Right atrium auricular region (tissue), 2 donors: ENCODE data around the gene ZNF648. TPM values are rescaled to one million over a fixed set of nuclear protein-coding genes. Genes with fewer than 3 reads are reported as not detected.

Experiments
- DNase-seq: peaks from one replicate; pipeline ENCODE4 v3.0.0-alpha.2; 2019; ENCODE audit warnings: low spot score
- H3K27ac ChIP-seq, 2 donors: fragments of 200-600 bp; sonication (generic); 1 replicate in 1 of 2; 2 replicates in 1 of 2; pipeline ENCODE4 v1.5.1; 2016 to 2019
- H3K27me3 ChIP-seq, 2 donors: fragments of 200-600 bp; sonication (generic); one replicate each; pipeline versions ENCODE4 v1.5.1 to v1.6.0; 2017 to 2019
- H3K36me3 ChIP-seq: fragments of 200-600 bp; sonication (generic); one replicate; pipeline ENCODE4 v1.5.1; 2016
- H3K4me1 ChIP-seq, 2 donors: fragments of 200-600 bp; sonication (generic); one replicate each; pipeline versions ENCODE4 v1.5.1 to v1.6.0; 2017 to 2019
- H3K4me3 ChIP-seq, 2 donors: fragments of 200-600 bp; sonication (generic); 1 replicate in 1 of 2; 2 replicates in 1 of 2; pipeline ENCODE4 v1.5.1; 2017 to 2019; ENCODE audit warnings: mild to moderate bottlenecking in 1 of 2, moderate library complexity in 1 of 2
- H3K9me3 ChIP-seq, 2 donors: fragments of 200-600 bp; sonication (generic); one replicate each; pipeline ENCODE4 v1.5.1; 2019
- total RNA-seq, 2 donors: library from RNA; depleted of rRNA; stranded (reverse); fragments of >200 nt; gene quantifications; one replicate each; pipeline ENCODE4 v1.1.0, GENCODE V29; 2016
- TF ChIP-seq, protein P1 (sequence below), 2 donors: fragments of 200-600 bp; sonication (generic); IDR thresholded peaks; one replicate each; pipeline ENCODE4 v1.5.1; 2019; ENCODE audit warnings: antibody characterized with exemption in 2 of 2

ZNF648 gene
- total RNA-seq, 2 donors from 2014 or later: not detected

DNA sequence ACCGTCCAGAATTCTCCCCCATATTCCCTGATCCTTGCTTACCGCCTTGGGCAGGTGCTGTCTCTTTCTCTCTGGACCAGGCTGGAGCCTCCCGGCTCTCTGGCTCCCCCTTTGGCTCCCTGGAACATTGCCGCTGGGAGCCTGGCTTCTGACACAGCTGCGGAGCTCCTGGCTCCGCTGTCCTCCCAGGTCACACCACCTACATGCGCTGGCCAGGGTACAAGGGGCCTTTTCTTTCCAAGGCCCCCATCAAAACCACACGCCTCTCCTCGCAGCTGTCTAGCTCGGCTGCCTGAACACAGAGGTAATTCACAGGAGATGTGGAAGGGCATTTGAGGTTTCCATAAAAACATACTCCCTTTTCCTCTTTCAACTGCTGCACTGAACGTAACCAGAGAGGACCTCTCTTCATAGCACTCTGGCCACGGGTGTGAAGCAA is 7.5 kb upstream of the ZNF648 start:
- DNase-seq: peak; percentile 57
- no peak overlapping the region for H3K27ac ChIP-seq
- H3K9me3 ChIP-seq: peaks cover 0 to 1% of the 10 kb centered on the region in 2 donors
- no peak overlapping the region for H3K4me3 ChIP-seq
- no peaks in the 10 kb centered on the region for H3K27me3 ChIP-seq
- H3K36me3 ChIP-seq: no peaks in the 10 kb centered on the region
- TF ChIP-seq, protein P1, sequence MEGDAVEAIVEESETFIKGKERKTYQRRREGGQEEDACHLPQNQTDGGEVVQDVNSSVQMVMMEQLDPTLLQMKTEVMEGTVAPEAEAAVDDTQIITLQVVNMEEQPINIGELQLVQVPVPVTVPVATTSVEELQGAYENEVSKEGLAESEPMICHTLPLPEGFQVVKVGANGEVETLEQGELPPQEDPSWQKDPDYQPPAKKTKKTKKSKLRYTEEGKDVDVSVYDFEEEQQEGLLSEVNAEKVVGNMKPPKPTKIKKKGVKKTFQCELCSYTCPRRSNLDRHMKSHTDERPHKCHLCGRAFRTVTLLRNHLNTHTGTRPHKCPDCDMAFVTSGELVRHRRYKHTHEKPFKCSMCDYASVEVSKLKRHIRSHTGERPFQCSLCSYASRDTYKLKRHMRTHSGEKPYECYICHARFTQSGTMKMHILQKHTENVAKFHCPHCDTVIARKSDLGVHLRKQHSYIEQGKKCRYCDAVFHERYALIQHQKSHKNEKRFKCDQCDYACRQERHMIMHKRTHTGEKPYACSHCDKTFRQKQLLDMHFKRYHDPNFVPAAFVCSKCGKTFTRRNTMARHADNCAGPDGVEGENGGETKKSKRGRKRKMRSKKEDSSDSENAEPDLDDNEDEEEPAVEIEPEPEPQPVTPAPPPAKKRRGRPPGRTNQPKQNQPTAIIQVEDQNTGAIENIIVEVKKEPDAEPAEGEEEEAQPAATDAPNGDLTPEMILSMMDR (IDR thresholded peaks at IDR 0.05): peak; percentile 17 to 74
- H3K4me1 ChIP-seq: no peaks in the 10 kb centered on the region

DNA sequence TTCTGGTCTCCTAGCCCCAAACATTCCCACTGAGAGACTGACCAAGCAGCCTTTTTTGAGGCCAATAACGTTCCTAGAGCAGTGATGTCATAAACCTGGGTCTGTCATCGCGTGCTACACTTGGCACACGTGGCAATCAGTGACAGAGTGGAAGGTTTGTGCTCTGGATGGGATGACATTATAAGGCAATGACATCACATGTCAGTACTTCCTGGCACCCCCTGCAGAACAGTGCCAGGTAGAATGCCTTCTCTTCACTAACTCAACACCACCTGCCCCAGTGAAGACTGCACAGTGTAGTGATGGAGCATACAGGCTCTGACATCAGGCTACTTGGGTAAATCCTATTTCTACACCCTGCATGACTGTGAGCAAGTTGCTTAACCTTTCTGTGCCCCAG is 5.4 kb upstream of the ZNF648 start:
- DNase-seq: no peak
- Histone ChIP-seq H3K27ac (no peak overlapping the region), H3K4me1 (no peaks in the 10 kb centered on the region), H3K4me3 (no peak overlapping the region), H3K27me3 (no peaks in the 10 kb centered on the region), H3K9me3 (peaks cover 0 to 10% of the 10 kb centered on the region in 2 donors), H3K36me3 (no peaks in the 10 kb centered on the region)
- TF ChIP-seq, protein P1 (IDR thresholded peaks at IDR 0.05): no peak

DNA sequence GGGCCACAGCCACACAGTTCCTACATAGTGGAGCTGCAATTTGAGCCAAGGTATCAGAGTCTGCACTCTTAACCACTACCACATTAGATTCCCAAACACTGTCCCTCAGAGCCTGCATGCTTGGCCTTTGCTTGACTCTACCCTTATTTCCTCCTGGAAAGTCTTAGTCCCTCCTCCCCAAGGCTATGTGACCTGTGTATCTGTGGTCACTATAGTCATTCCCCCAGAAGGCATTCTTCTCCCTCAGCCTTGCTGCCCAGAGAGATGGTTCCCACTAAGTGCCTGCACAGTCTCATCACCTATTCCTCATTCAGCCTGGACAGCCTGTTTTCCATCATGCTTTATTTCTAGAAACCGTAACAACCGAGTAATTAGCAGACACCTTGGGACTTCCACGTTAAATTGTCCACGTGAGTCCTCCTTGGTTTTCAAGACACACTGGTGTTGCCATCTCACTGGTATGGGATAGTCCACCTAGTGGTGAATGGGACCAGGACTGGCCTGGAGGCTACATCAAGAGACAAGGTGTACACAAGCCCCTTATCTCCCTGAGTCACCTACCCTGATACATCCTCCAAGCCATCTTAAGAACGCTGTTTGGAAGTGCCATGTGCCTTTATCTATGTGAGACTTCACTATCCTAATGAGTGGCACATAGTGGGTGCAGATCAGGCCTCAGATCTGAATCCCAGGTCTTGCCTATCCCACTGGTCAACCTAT is 3.8 kb upstream of the ZNF648 start:
- DNase-seq: no peak
- Histone ChIP-seq H3K4me3 (no peak overlapping the region), H3K36me3 (no peaks in the 10 kb centered on the region), H3K4me1 (no peaks in the 10 kb centered on the region), H3K27ac (no peak overlapping the region), H3K27me3 (no peaks in the 10 kb centered on the region), H3K9me3 (peaks cover 0 to 10% of the 10 kb centered on the region in 2 donors)
- TF ChIP-seq, protein P1 (IDR thresholded peaks at IDR 0.05): no peak

DNA sequence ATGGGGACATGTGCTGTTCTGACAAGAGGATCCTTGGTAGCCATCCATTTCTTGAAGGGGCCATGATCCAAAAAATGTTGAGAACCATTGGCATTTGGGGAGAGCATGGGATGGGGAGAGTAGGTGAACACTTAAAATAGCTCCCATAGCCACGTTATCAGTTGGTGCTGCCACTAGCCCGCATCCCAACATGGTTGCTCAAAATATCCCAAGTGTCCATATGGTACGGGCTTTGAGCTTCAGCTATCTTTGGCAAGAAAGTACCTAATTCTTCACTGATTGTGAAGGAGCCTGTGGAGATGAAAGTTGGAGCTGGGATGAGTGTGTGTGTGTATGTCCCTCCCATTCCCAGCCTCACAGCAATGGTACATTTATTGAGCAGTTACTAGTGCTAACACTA is 3.1 kb upstream of the ZNF648 start:
- no peak for DNase-seq
- Histone ChIP-seq H3K36me3 (no peaks in the 10 kb centered on the region), H3K27me3 (no peaks in the 10 kb centered on the region), H3K9me3 (peaks cover 0 to 10% of the 10 kb centered on the region in 2 donors), H3K27ac (no peak overlapping the region), H3K4me3 (no peak overlapping the region), H3K4me1 (no peaks in the 10 kb centered on the region)
- TF ChIP-seq, protein P1 (IDR thresholded peaks at IDR 0.05): no peak

DNA sequence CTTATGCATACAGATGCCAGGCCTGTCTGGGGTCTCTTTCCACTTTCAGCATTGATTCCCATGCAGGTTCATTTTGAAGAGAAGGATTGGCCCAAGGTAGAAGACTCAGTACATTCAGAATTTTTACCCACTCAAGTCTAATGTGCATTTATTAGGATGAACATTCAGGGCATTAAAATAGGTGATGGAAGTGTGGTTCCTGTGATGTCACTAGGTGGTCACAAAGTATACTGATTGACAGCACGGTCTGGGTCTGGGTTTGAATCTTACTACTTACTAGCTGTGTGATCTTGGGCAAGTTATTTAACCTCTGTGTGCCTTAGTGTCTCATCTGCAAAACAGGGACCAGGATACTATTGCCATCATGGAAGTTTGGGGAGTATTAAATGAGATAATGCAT is 711 bp upstream of the ZNF648 start:
- Histone ChIP-seq H3K27me3 (peaks cover 0 to under 1% of the 10 kb centered on the region in 2 donors), H3K4me1 (no peaks in the 10 kb centered on the region), H3K9me3 (peaks cover 0 to 10% of the 10 kb centered on the region in 2 donors), H3K36me3 (no peaks in the 10 kb centered on the region), H3K27ac (no peak overlapping the region), H3K4me3 (no peak overlapping the region)
- no peak for DNase-seq
- TF ChIP-seq, protein P1 (IDR thresholded peaks at IDR 0.05): no peak

DNA sequence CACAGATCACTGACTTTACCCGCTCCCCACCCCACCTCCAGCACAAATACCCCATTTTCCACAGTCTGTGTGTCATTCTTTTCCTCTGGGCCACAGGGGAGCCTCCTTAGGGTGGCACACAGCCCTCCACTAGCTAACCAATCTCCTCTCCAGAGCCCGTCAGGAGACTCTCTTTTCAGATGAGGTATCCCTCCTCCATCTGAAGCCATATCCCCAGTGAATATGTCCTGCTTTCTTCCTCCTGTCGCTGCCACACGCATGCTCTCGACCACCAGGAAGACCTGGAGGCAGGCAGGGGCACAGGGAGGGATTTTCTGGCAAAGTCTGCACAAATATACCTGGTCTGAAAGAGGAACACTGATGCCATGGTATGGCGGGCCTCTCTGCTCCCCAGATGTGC is 635 bp downstream of the ZNF648 start:
- Histone ChIP-seq H3K27ac (no peak overlapping the region), H3K4me3 (no peak overlapping the region), H3K36me3 (no peaks in the 10 kb centered on the region), H3K4me1 (no peaks in the 10 kb centered on the region), H3K27me3 (peaks cover 0 to 6% of the 10 kb centered on the region in 2 donors), H3K9me3 (peaks cover 0 to 10% of the 10 kb centered on the region in 2 donors)
- TF ChIP-seq, protein P1 (IDR thresholded peaks at IDR 0.05): no peak
- DNase-seq: peak; percentile 36
